ENCODE data around the gene METAP1D. TPM values are rescaled to one million over a fixed set of nuclear protein-coding genes. Genes with fewer than 3 reads are reported as not detected.

The METAP1D gene
- total and polyA plus RNA-seq, 2 donors (not counting 3 experiments of a cell fraction or from before 2014, with no cell fraction given), result 4.2 to 8.1 TPM

- no peaks in the 10 kb centered on the region for H3K9me1 ChIP-seq (replicated peaks; ENCODE audit: control insufficient read depth, extremely low read depth, insufficient read depth, low read length)
- intact Hi-C loops (cut with micrococcal nuclease) (no loop called here), dilution Hi-C loops (cut with MboI; ENCODE audit: extremely low pct_ligation_motif_present, low sequenced_read_pairs) (no loop called here)
- ChIA-PET CTCF (interaction anchor here (1.1 kb wide), 1 partner anchor 48 kb away, joined by 4 read pairs; no protein-coding TSS in a partner anchor), POLR2A (no interaction called here)
- H3K27ac ChIP-seq (ENCODE audit: insufficient read depth, low read depth, low read length), result no peak overlapping the region
- peaks cover 4% of the 10 kb centered on the region for H3K4me1 ChIP-seq (ENCODE audit: control insufficient read depth, extremely low read depth, insufficient read depth, low read length)
- H3K4me3 ChIP-seq (replicated peaks in 1 of 3; ENCODE audit: insufficient read depth in 1 of 3, low read depth in 1 of 3, low read length in 3 of 3), result no peak overlapping the region
- H3K4me2 ChIP-seq (ENCODE audit: insufficient read depth, low read length), result no peak overlapping the region
- H3K9ac ChIP-seq (replicated peaks; ENCODE audit: extremely low read depth, insufficient read depth, low read length), result no peak overlapping the region
- H3K36me3 ChIP-seq (ENCODE audit: control insufficient read depth in 2 of 2, extremely low read depth in 1 of 2, insufficient read depth in 2 of 2, low read length in 2 of 2), result no peaks in the 10 kb centered on the region
- DNase-seq (ENCODE audit: low read depth, low spot score) (no peak), FAIRE-seq (no peak)
- no peak overlapping the region for H2AFZ ChIP-seq (ENCODE audit: low read depth, low read length)
- peaks cover 45 to 53% of the 10 kb centered on the region in 2 experiments for H3K27me3 ChIP-seq (ENCODE audit: control insufficient read depth in 2 of 2, insufficient read depth in 2 of 2, low read length in 2 of 2)
- no peak for TF ChIP-seq EZH2 (IDR thresholded peaks at IDR 0.05; ENCODE audit: borderline replicate concordance, low read depth, low read length, severe bottlenecking)
- no peak for TF ChIP-seq MYC (IDR thresholded peaks at IDR 0.05; ENCODE audit: low read depth, low read length)
- no TSS peak for BruUV-seq (replicated peaks)
- no peaks in the 10 kb centered on the region for H4K20me1 ChIP-seq (replicated peaks; ENCODE audit: control insufficient read depth, extremely low read depth, insufficient read depth, low read length)
- no peaks in the 10 kb centered on the region for H3K9me3 ChIP-seq (replicated peaks; ENCODE audit: control insufficient read depth, insufficient read depth, low read length)
- no peaks in the 10 kb centered on the region for H3K79me2 ChIP-seq (ENCODE audit: control insufficient read depth, insufficient read depth, low read length)
Observed at GRCh38 chr2:172079416-172079815, 79.7 kb downstream of the METAP1D start.

- BruUV-seq (replicated peaks), result no TSS peak
- no peaks in the 10 kb centered on the region for H3K9me1 ChIP-seq (replicated peaks; ENCODE audit: control insufficient read depth, extremely low read depth, insufficient read depth, low read length)
- H3K79me2 ChIP-seq (ENCODE audit: control insufficient read depth, insufficient read depth, low read length), result no peaks in the 10 kb centered on the region
- dilution Hi-C loops (cut with MboI; ENCODE audit: extremely low pct_ligation_motif_present, low sequenced_read_pairs), result no loop called here
- peaks cover 10% of the 10 kb centered on the region for H3K4me1 ChIP-seq (ENCODE audit: control insufficient read depth, extremely low read depth, insufficient read depth, low read length)
- no peak overlapping the region for H2AFZ ChIP-seq (ENCODE audit: low read depth, low read length)
- TF ChIP-seq MYC (IDR thresholded peaks at IDR 0.05; ENCODE audit: low read depth, low read length) (no peak), MAX (IDR thresholded peaks at IDR 0.05; ENCODE audit: insufficient read depth, insufficient read length) (no peak), POLR2A (IDR thresholded peaks at IDR 0.05; ENCODE audit: low read depth, low read length) (no peak), CTCF (IDR thresholded peaks at IDR 0.05; ENCODE audit: extremely low read depth in 1 of 2, insufficient read depth in 1 of 2, low read depth in 1 of 2, low read length in 2 of 2) (no peak), FOS (IDR thresholded peaks at IDR 0.05; ENCODE audit: borderline replicate concordance, insufficient read depth, low read length) (no peak), JUN (IDR thresholded peaks at IDR 0.05; ENCODE audit: borderline replicate concordance, insufficient read depth, insufficient read length, low read depth) (no peak), EZH2 (IDR thresholded peaks at IDR 0.05; ENCODE audit: borderline replicate concordance, low read depth, low read length, severe bottlenecking) (no peak), GATA2 (IDR thresholded peaks at IDR 0.05; ENCODE audit: insufficient read depth, insufficient read length, low read depth, low read length) (no peak), POLR2AphosphoS5 (IDR thresholded peaks at IDR 0.05; ENCODE audit: insufficient read depth, low read depth, low read length) (no peak)
- H3K27ac ChIP-seq (ENCODE audit: insufficient read depth, low read depth, low read length), result no peak overlapping the region
- intact Hi-C loops (cut with micrococcal nuclease), result no loop called here
- no peaks in the 10 kb centered on the region for H3K36me3 ChIP-seq (ENCODE audit: control insufficient read depth in 2 of 2, extremely low read depth in 1 of 2, insufficient read depth in 2 of 2, low read length in 2 of 2)
- peaks cover 47 to 59% of the 10 kb centered on the region in 2 experiments for H3K27me3 ChIP-seq (ENCODE audit: control insufficient read depth in 2 of 2, insufficient read depth in 2 of 2, low read length in 2 of 2)
- no peak overlapping the region for H3K4me2 ChIP-seq (ENCODE audit: insufficient read depth, low read length)
- H3K9ac ChIP-seq (replicated peaks; ENCODE audit: extremely low read depth, insufficient read depth, low read length), result no peak overlapping the region
- no peaks in the 10 kb centered on the region for H4K20me1 ChIP-seq (replicated peaks; ENCODE audit: control insufficient read depth, extremely low read depth, insufficient read depth, low read length)
- FAIRE-seq (no peak), DNase-seq (ENCODE audit: low read depth, low spot score) (no peak)
- CTCF ChIA-PET, result no interaction called here
- POLR2A ChIA-PET, result no interaction called here
- no peaks in the 10 kb centered on the region for H3K9me3 ChIP-seq (replicated peaks; ENCODE audit: control insufficient read depth, insufficient read depth, low read length)
- no peak overlapping the region for H3K4me3 ChIP-seq (replicated peaks in 1 of 3; ENCODE audit: insufficient read depth in 1 of 3, low read depth in 1 of 3, low read length in 3 of 3)
Observed at GRCh38 chr2:172079838-172080640, 80.3 kb downstream of the METAP1D start.

Measured in endothelial cell of umbilical vein (primary cell).